GM12878 (cell line): ENCODE data around the gene PPIF. TPM values are rescaled to one million over a fixed set of nuclear protein-coding genes. Genes with fewer than 3 reads are reported as not detected.

ENCODE experiments used
- ATAC-seq: fragments of 200-7000 bp; cut with Tn5 transposase; 3 replicates; pipeline ENCODE4 v1.9.1; 2020; ENCODE audit warnings: mild to moderate bottlenecking, moderate library complexity
- BruUV-seq: library from RNA; stranded (reverse); fragments of 400-500 nt; replicated peaks from 2 replicates; lab custom pipeline; 2021; lab: Mats Ljungman, UMichigan
- CTCF ChIA-PET: fragments of 300-600 bp; sonication (Branson Sonifier 250); formaldehyde crosslinking; extraction: SDS; loops from one replicate; lab custom pipeline; 2021; ENCODE audit warnings: inconsistent platforms; lab: Yijun Ruan, JAX
- POLR2A ChIA-PET: fragments of 350-600 bp; formaldehyde crosslinking; extraction: SDS; loops from one replicate; lab custom pipeline; 2021; ENCODE audit warnings: inconsistent platforms; lab: Charles Lee
- RAD21 ChIA-PET: fragments of 300-600 bp; sonication (Branson Sonifier 250); formaldehyde crosslinking; loops from one replicate; lab custom pipeline; 2023; ENCODE audit warnings: antibody characterized with exemption; ENCODE audit not compliant: unreplicated experiment; lab: Charles Lee
- SMC1A ChIA-PET: fragments of 300-600 bp; sonication (Branson Sonifier 250); formaldehyde crosslinking; loops from one replicate; lab custom pipeline; 2023; ENCODE audit not compliant: unreplicated experiment, uncharacterized antibody; lab: Charles Lee
- DNase-seq: peaks from one replicate; pipeline ENCODE4 v3.0.0-alpha.2; 2011; ENCODE audit warnings: low read depth, low spot score
- FAIRE-seq: peaks from 3 replicates; lab custom pipeline; 2011; peaks lifted over from hg19 to GRCh38; lab: Jason Lieb, UNC
- H2AFZ ChIP-seq: 2 replicates; pipeline ENCODE4 v1.6.0; 2011; ENCODE audit warnings: low read depth, low read length, control low read depth; ENCODE audit not compliant: control insufficient read depth
- H3K27ac ChIP-seq: 2 replicates; pipeline ENCODE4 v1.5.1; 2011; ENCODE audit warnings: control low read depth; ENCODE audit not compliant: control insufficient read depth, insufficient read depth
- H3K27me3 ChIP-seq, 2 experiments: replicated peaks in 1 of 2; 2 replicates each; pipeline versions ENCODE4 v1.6.0 to v1.6.1; 2011; ENCODE audit warnings: low read length in 1 of 2; ENCODE audit not compliant: control insufficient read depth in 2 of 2, insufficient read depth in 2 of 2
- H3K36me3 ChIP-seq, 2 experiments: 2 replicates each; pipeline ENCODE4 v1.5.1; 2011; ENCODE audit warnings: low read length in 1 of 2; ENCODE audit not compliant: control insufficient read depth in 2 of 2, insufficient read depth in 2 of 2
- H3K4me1 ChIP-seq: 2 replicates; pipeline ENCODE4 v1.6.1; 2011; ENCODE audit warnings: mild to moderate bottlenecking, low read length, moderate library complexity, mixed read lengths; ENCODE audit not compliant: control insufficient read depth, insufficient read depth
- H3K4me2 ChIP-seq: 2 replicates; pipeline ENCODE4 v1.6.0; 2011; ENCODE audit warnings: control low read depth; ENCODE audit not compliant: control insufficient read depth, insufficient read depth
- H3K4me3 ChIP-seq: fragments of 200-600 bp; sonication (generic); 2 replicates; pipeline ENCODE4 v1.5.1; 2016
- H3K79me2 ChIP-seq: 2 replicates; pipeline ENCODE4 v1.6.0; 2011; ENCODE audit warnings: low read length; ENCODE audit not compliant: control insufficient read depth, insufficient read depth
- H3K9ac ChIP-seq: 2 replicates; pipeline ENCODE4 v1.8.0; 2011; ENCODE audit warnings: low read length, control low read depth, mixed read lengths; ENCODE audit not compliant: control insufficient read depth, insufficient read depth
- H3K9me3 ChIP-seq: replicated peaks from 3 replicates; pipeline ENCODE4 v1.5.1; 2011; ENCODE audit warnings: mild to moderate bottlenecking, low read length; ENCODE audit not compliant: control insufficient read depth, insufficient read depth
- H4K20me1 ChIP-seq: 2 replicates; pipeline ENCODE4 v1.6.0; 2011; ENCODE audit not compliant: control insufficient read depth, insufficient read depth
- NFYA ChIP-seq: IDR thresholded peaks from 2 replicates; pipeline ENCODE4 v1.6.1; 2011; ENCODE audit warnings: low read depth, mild to moderate bottlenecking, low read length, improper control_type of control experiment, borderline replicate concordance
- NR2C2 ChIP-seq: IDR thresholded peaks from 2 replicates; pipeline ENCODE4 v1.6.1; 2011; ENCODE audit warnings: borderline replicate concordance, low read depth; ENCODE audit not compliant: control insufficient read depth, insufficient read length
- TBL1XR1 ChIP-seq: IDR thresholded peaks from 2 replicates; pipeline ENCODE4 v1.6.1; 2012; ENCODE audit warnings: low read depth, low read length, improper control_type of control experiment
- WGBS: methylation state at CpG from one replicate; pipeline ENCODE4 v1.1.6; 2016; ENCODE audit warnings: low lambda C conversion rate; ENCODE audit not compliant: insufficient replicate concordance, insufficient coverage; ENCODE audit errors: missing lambda C conversion rate; 5-methylcytosine and 5-hydroxymethylcytosine counted together
- in situ Hi-C: fragments of 300-500 bp; cut with MboI; formaldehyde crosslinking; loops from 9 replicates; pipeline ENCODE4 v1.14.3; 2018; ENCODE audit warnings: mixed read lengths
- intact Hi-C: fragments of 100-400 bp; cut with micrococcal nuclease; formaldehyde crosslinking; loops from one replicate; pipeline ENCODE4 v1.14.2; 2022; ENCODE audit not compliant: unreplicated experiment
- polyA plus RNA-seq, 11 experiments: library from polyadenylated mRNA; depleted of rRNA in 4 of 11; unstranded in 6 of 11; stranded (reverse) in 5 of 11; fragments of >200 nt; fragmentation: Nextera tagmentation in 4 of 11; fragmentation: Illumina TruSeq in 1 of 11; extraction: Ambion mirVana in 4 of 11; extraction: Trizol in 1 of 11; gene quantifications; 1 replicate in 1 of 11; 2 replicates in 10 of 11; pipeline versions ENCODE4 v1.2.1 to v1.2.3, GENCODE V29; 2011 to 2016; ENCODE audit warnings: inconsistent platforms in 2 of 11, missing spikeins in 2 of 11, low read depth in 1 of 11
- total RNA-seq, 4 experiments: library from RNA; depleted of rRNA in 3 of 4; stranded (reverse); fragments of >200 nt in 3 of 4; fragmentation: Illumina TruSeq in 1 of 4; extraction: Trizol in 1 of 4; gene quantifications; 2 replicates each; pipeline versions ENCODE4 v1.2.1 to v1.2.3, GENCODE V29; 2013 to 2021
- TF ChIP-seq, protein P1 (sequence below): IDR thresholded peaks from 2 replicates; pipeline ENCODE4 v1.6.1; 2011; ENCODE audit warnings: borderline replicate concordance, low read depth, mild to moderate bottlenecking, moderate library complexity, mixed read lengths, low read length; ENCODE audit not compliant: insufficient read depth; ENCODE audit errors: extremely low read length
- TF ChIP-seq, protein P2 (sequence below): IDR thresholded peaks from 2 replicates; pipeline ENCODE4 v1.6.1; 2012; ENCODE audit warnings: low read depth, low read length, improper control_type of control experiment

The PPIF gene
- total and polyA plus RNA-seq, 10 of the 15 experiments (the other 5 are each of a cell fraction or from before 2014, with no cell fraction given) = 28.8 to 180 (median 128) TPM

DNA sequence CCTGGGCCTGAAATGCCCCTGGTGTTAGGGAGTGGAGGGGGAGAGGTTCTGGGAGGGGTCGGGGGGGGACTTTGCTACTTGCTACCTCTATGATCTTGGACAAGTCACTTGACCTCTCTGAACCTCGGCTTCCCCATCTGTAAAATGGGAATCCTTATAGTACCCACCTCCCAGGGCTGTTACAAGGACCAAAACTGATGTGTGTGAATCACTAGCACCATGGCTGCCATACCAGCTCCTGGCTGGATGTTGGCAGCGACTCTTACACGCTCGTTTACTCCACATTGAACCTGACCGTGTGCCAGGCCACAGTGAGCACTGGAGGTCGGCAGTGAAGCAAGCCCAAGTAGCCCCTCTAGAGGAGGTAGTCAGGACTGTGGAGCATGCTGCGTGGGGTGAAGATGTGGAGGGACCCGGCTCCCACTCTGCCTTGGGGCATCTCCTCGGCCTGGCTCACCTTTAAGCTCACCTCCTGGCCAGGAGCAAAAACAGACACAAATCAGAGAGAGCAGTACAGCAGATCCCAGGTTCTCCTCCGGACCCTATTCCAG is 28.9 kb downstream of the PPIF start (continued):
- TF ChIP-seq, protein P1, sequence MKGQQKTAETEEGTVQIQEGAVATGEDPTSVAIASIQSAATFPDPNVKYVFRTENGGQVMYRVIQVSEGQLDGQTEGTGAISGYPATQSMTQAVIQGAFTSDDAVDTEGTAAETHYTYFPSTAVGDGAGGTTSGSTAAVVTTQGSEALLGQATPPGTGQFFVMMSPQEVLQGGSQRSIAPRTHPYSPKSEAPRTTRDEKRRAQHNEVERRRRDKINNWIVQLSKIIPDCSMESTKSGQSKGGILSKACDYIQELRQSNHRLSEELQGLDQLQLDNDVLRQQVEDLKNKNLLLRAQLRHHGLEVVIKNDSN = no peak
- TF ChIP-seq, protein P2, sequence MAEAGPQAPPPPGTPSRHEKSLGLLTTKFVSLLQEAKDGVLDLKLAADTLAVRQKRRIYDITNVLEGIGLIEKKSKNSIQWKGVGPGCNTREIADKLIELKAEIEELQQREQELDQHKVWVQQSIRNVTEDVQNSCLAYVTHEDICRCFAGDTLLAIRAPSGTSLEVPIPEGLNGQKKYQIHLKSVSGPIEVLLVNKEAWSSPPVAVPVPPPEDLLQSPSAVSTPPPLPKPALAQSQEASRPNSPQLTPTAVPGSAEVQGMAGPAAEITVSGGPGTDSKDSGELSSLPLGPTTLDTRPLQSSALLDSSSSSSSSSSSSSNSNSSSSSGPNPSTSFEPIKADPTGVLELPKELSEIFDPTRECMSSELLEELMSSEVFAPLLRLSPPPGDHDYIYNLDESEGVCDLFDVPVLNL = no peak

DNA sequence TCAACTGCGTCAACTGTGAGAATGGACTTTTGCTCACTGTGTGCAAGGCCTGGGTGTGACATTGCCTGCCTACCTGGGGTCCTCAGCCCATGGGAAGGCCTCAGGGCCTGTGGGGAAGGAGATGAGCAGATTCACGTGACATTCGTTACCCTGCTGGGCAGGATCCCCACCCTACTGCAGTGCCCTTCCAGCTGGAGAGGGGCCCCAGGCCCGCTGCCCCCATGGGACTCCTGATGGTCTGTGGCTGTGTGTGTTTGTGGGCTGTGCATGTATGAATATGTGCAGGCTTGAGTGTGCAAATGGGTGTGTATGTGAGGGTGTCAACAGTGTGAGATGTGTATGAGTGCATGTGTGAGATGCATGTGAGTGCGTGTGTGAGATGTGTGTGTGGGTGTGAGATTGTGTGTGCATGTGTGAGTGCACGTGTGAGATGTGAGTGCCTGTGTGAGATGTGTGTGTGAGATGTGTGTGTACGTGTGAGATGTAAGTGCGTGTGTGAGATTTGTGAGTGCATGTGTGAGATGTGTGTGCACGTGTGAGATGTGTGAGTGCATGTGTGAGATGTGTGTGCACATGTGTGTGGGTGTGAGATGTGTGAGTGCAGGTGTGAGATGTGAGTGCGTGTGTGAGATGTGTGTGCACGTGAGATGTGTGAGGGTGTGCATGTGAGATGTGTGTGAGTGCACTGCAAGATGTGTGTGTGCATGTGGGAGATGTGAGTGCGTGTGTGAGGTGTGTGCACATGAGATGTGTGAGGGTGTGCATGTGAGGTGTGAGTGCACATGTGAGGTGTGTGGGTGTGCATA is 29.7 kb downstream of the PPIF start:
- Histone ChIP-seq H3K36me3 (no peaks in the 10 kb centered on the region), H4K20me1 (no peaks in the 10 kb centered on the region), H3K79me2 (no peaks in the 10 kb centered on the region), H3K27ac (no peak overlapping the region), H3K4me2 (no peak overlapping the region), H3K27me3 (no peaks in the 10 kb centered on the region; a peak in 1 of 4 replicates), H3K4me1 (no peaks in the 10 kb centered on the region), H2AFZ (no peak overlapping the region), H3K9ac (no peak overlapping the region), H3K9me3 (no peaks in the 10 kb centered on the region; the same call in 2 of the 3 replicates), H3K4me3 (no peak overlapping the region)
- in situ Hi-C loops (loop anchor here (5.0 kb wide), 1 partner anchor 90 kb away; no protein-coding TSS in a partner anchor), intact Hi-C loops (no loop called here)
- 59% methylated on average over 12 of the region's 12 CpGs for WGBS
- FAIRE-seq (no peak), DNase-seq (no peak), ATAC-seq (no peak)
- CTCF ChIA-PET = interaction anchor here (1.6 to 5.1 kb wide), 2 partner anchors 11 to 113 kb away, joined by 7 to 100 read pairs; no protein-coding TSS in a partner anchor
- no TSS peak for BruUV-seq
- RAD21 ChIA-PET = no interaction called here
- POLR2A ChIA-PET = no interaction called here
- SMC1A ChIA-PET = no interaction called here
- TF ChIP-seq NR2C2 = peak; percentile 48
- no peak for TF ChIP-seq NFYA
- TF ChIP-seq, protein P1 = no peak
- no peak for TF ChIP-seq TBL1XR1
